ENCODE results near the gene FBXW10. TPM values are rescaled to one million over a fixed set of nuclear protein-coding genes. Genes with fewer than 3 reads are reported as not detected.
"Not testable (repeated sequence)": the region's sequence is repeated elsewhere in the genome, so short reads cannot be mapped to it uniquely, and the experiment has no call there.

Gene FBXW10
- total RNA-seq, 1 donor = under 0.01 TPM

GRCh38 chr17:18744726-18745125 lies 872 bp downstream of the FBXW10 start:
- H3K4me3 ChIP-seq (ENCODE audit: low read depth, low read length); DNase-seq (ENCODE audit: low read depth): not testable (repeated sequence)

GRCh38 chr17:18746551-18746950 lies 2.7 kb downstream of the FBXW10 start:
- not testable (repeated sequence) for DNase-seq (ENCODE audit: low read depth)

GRCh38 chr17:18747501-18747900 lies 3.6 kb downstream of the FBXW10 start:
- peak; percentile 70 for DNase-seq (ENCODE audit: low read depth)
- H3K4me3 ChIP-seq (ENCODE audit: low read depth, low read length) = not testable (repeated sequence)

More at GRCh38 chr17:18746551-18746950, 2.7 kb downstream of the FBXW10 start:
- not testable (repeated sequence) for H3K4me3 ChIP-seq (ENCODE audit: low read depth, low read length)

GRCh38 chr17:18750242-18750641 lies 6.4 kb downstream of the FBXW10 start:
- not testable (repeated sequence) for H3K4me3 ChIP-seq (ENCODE audit: low read depth, low read length); DNase-seq (ENCODE audit: low read depth)

GRCh38 chr17:18753829-18754409 lies 10.1 kb downstream of the FBXW10 start:
- peak; percentile 7 for DNase-seq (ENCODE audit: low read depth)

GRCh38 chr17:18755969-18756368 lies 12.1 kb downstream of the FBXW10 start:
- DNase-seq (ENCODE audit: low read depth); H3K4me3 ChIP-seq (ENCODE audit: low read depth, low read length): not testable (repeated sequence)

More at GRCh38 chr17:18753829-18754409, 10.1 kb downstream of the FBXW10 start:
- H3K4me3 ChIP-seq (ENCODE audit: low read depth, low read length) = not testable (repeated sequence)

GRCh38 chr17:18757368-18758044 lies 13.7 kb downstream of the FBXW10 start:
- DNase-seq (ENCODE audit: low read depth); H3K4me3 ChIP-seq (ENCODE audit: low read depth, low read length): not testable (repeated sequence)

GRCh38 chr17:18758344-18758743 lies 14.5 kb downstream of the FBXW10 start:
- DNase-seq (ENCODE audit: low read depth); H3K4me3 ChIP-seq (ENCODE audit: low read depth, low read length): not testable (repeated sequence)

- not testable (repeated sequence) for H3K4me3 ChIP-seq (ENCODE audit: low read depth, low read length); DNase-seq (ENCODE audit: low read depth)
Observed at GRCh38 chr17:18760221-18760620, 16.4 kb downstream of the FBXW10 start.

GRCh38 chr17:18770572-18770971 lies 26.7 kb downstream of the FBXW10 start:
- not testable (repeated sequence) for DNase-seq (ENCODE audit: low read depth); H3K4me3 ChIP-seq (ENCODE audit: low read depth, low read length)

- not testable (repeated sequence) for DNase-seq (ENCODE audit: low read depth)
Observed at GRCh38 chr17:18771066-18771465, 27.2 kb downstream of the FBXW10 start.

GRCh38 chr17:18772471-18772870 lies 28.6 kb downstream of the FBXW10 start:
- H3K4me3 ChIP-seq (ENCODE audit: low read depth, low read length) = no peak overlapping the region
- TF ChIP-seq CTCF (IDR thresholded peaks at IDR 0.05; ENCODE audit: insufficient read depth, low read depth, low read length) = no peak
- no peak for DNase-seq (ENCODE audit: low read depth)

More at GRCh38 chr17:18771066-18771465, 27.2 kb downstream of the FBXW10 start:
- not testable (repeated sequence) for H3K4me3 ChIP-seq (ENCODE audit: low read depth, low read length)

GRCh38 chr17:18780991-18781718 lies 37.3 kb downstream of the FBXW10 start, which contains the start of gene TVP23B:
Gene TVP23B, plus strand, starts transcription at chr17:18781183. Its CDS starts 111 bp downstream, at chr17:18781294.
- DNase-seq (ENCODE audit: low read depth) = peak; percentile 94
- H3K4me3 ChIP-seq (ENCODE audit: low read depth, low read length) = peak within 1 kb of the TSS; percentile 56

GRCh38 chr17:18781805-18782204 lies 38.0 kb downstream of the FBXW10 start:
- peak; percentile 2 for DNase-seq (ENCODE audit: low read depth)
- H3K4me3 ChIP-seq (ENCODE audit: low read depth, low read length) = peak overlapping the region; percentile 56

GRCh38 chr17:18785933-18786332 lies 42.1 kb downstream of the FBXW10 start:
- H3K4me3 ChIP-seq (ENCODE audit: low read depth, low read length); DNase-seq (ENCODE audit: low read depth): not testable (repeated sequence)

GRCh38 chr17:18786890-18787289 lies 43.0 kb downstream of the FBXW10 start:
- not testable (repeated sequence) for H3K4me3 ChIP-seq (ENCODE audit: low read depth, low read length); DNase-seq (ENCODE audit: low read depth)

- not testable (repeated sequence) for DNase-seq (ENCODE audit: low read depth); H3K4me3 ChIP-seq (ENCODE audit: low read depth, low read length)
Observed at GRCh38 chr17:18791402-18791801, 47.5 kb downstream of the FBXW10 start.

GRCh38 chr17:18794841-18795240 lies 51.0 kb downstream of the FBXW10 start:
- peak; percentile 57 for DNase-seq (ENCODE audit: low read depth)
- not testable (repeated sequence) for H3K4me3 ChIP-seq (ENCODE audit: low read depth, low read length)

Measured in fibroblast of villous mesenchyme (primary cell).